C4-2B (cell line): ENCODE results near the gene ZBTB21.

Experiments used
- CTCF ChIP-seq: fragments of 450-650 bp; conservative IDR thresholded peaks from 2 replicates; pipeline ENCODE4 v1.5.1; 2017; ENCODE audit warnings: mild to moderate bottlenecking
- ZFX ChIP-seq: fragments of 450-650 bp; IDR thresholded peaks from 2 replicates; pipeline ENCODE4 v1.6.1; 2017

- TF ChIP-seq CTCF = no peak
- no peak for TF ChIP-seq ZFX
Observed at GRCh38 chr21:42027085-42027821, 17.1 kb upstream of the ZBTB21 start.
